Kidney (tissue), 14 donors: ENCODE measurements around the gene CFH. TPM values are rescaled to one million over a fixed set of nuclear protein-coding genes. Genes with fewer than 3 reads are reported as not detected.
"Not testable (repeated sequence)": the region's sequence is repeated elsewhere in the genome, so short reads cannot be mapped to it uniquely, and the experiment has no call there.

Experiments
- DNase-seq, 5 donors: peaks; one replicate each; pipeline ENCODE4 v3.0.0-alpha.2; 2013 to 2020
- FAIRE-seq: peaks from 2 replicates; lab custom pipeline; 2012; peaks lifted over from hg19 to GRCh38; lab: Jason Lieb, UNC
- H3K27ac ChIP-seq, 2 donors: one replicate each; pipeline ENCODE4 v1.7.0; 2013; ENCODE audit warnings: low read depth in 2 of 2, low read length in 2 of 2, inconsistent platforms in 1 of 2
- H3K27me3 ChIP-seq: one replicate; pipeline ENCODE4 v1.7.1; 2013; ENCODE audit warnings: low read length, inconsistent platforms; ENCODE audit not compliant: control insufficient read depth, insufficient read depth
- H3K36me3 ChIP-seq, 3 donors: one replicate each; pipeline versions ENCODE4 v1.7.0 to v1.7.1; 2013; ENCODE audit warnings: low read length in 3 of 3, control low read depth in 1 of 3, inconsistent platforms in 1 of 3; ENCODE audit not compliant: insufficient read depth in 3 of 3, control insufficient read depth in 2 of 3
- H3K4me1 ChIP-seq, 3 donors: one replicate each; pipeline versions ENCODE4 v1.7.0 to v1.7.1; 2013; ENCODE audit warnings: low read length in 3 of 3, inconsistent platforms in 1 of 3, low read depth in 1 of 3; ENCODE audit not compliant: control insufficient read depth in 2 of 3, insufficient read depth in 2 of 3
- H3K4me3 ChIP-seq, 3 donors: one replicate each; pipeline versions ENCODE4 v1.7.0 to v1.8.1; 2013; ENCODE audit warnings: low read length in 3 of 3, control low read depth in 1 of 3, inconsistent platforms in 1 of 3
- H3K9ac ChIP-seq, 3 donors: one replicate each; pipeline versions ENCODE4 v1.7.0 to v1.7.1; 2013; ENCODE audit warnings: low read length in 3 of 3, control low read depth in 1 of 3, inconsistent platforms in 1 of 3
- H3K9me3 ChIP-seq, 3 donors: one replicate each; pipeline versions ENCODE4 v1.7.0 to v1.7.1; 2013; ENCODE audit warnings: low read length in 3 of 3, control low read depth in 1 of 3, inconsistent platforms in 1 of 3; ENCODE audit not compliant: control insufficient read depth in 2 of 3, insufficient read depth in 1 of 3
- intact Hi-C: fragments of 100-400 bp; cut with DNase I; formaldehyde crosslinking; loops from one replicate; pipeline ENCODE4 v1.11.1; 2022
- polyA plus RNA-seq: library from polyadenylated mRNA; stranded (reverse); fragments of 350-450 nt; fragmentation: Illumina TruSeq; extraction: RNeasy Lipid Tissue Mini Kit (QIAGEN cat#74804); gene quantifications from one replicate; pipeline ENCODE4 v1.2.3, GENCODE V29; 2014; ENCODE audit warnings: low read depth, low replicate concordance; ENCODE audit not compliant: insufficient read depth
- total RNA-seq: library from RNA; stranded (reverse); fragmentation: NEBNext Ultra II Directional; extraction: Animal tissue kit (Norgen Biotek cat#: 25700); gene quantifications from one replicate; pipeline ENCODE4 v1.2.1, GENCODE V29; 2021
- TF ChIP-seq, protein P1 (sequence below): IDR thresholded peaks from 3 replicates; pipeline ENCODE4 v1.5.1; 2012; ENCODE audit warnings: mild to moderate bottlenecking, moderate library complexity, borderline replicate concordance; ENCODE audit not compliant: insufficient read depth; ENCODE audit errors: extremely low read depth
- donor health status: control.
- donor health status: control.
- donor health status: control.
- donor health status: control.
- donor health status: control.
- donor health status: DM: yes; HTN: yes; CAD: no.
- donor health status: Normal renal cell carcinoma (clear cell type).

CFH gene
- total and polyA plus RNA-seq, 2 donors from 2014 or later: 24.8 to 99.3 TPM

DNA sequence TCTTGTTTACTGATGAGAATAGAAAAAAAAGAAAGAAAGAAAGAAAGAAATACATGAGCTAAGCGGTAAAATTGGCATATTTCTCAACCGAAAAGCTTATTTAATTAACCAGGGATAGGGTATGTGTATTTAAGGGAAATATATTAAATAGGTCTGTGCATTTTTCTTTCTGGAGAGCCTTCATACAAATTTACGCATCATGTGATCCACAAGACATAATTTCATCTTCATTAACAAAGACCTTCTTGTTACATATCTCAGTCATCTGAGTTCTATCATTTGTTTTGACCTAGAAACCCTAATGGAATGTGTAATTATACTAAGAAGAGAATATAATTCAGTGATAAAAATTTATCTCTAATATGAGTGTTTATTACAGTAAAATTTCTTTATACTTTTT lies 37.2 kb downstream of the CFH start:
- Histone ChIP-seq H3K4me1 (no peaks in the 10 kb centered on the region), H3K9me3 (no peaks in the 10 kb centered on the region), H3K4me3 (no peak overlapping the region), H3K9ac (no peak overlapping the region), H3K27ac (no peak overlapping the region), H3K36me3 (no peaks in the 10 kb centered on the region), H3K27me3 (no peaks in the 10 kb centered on the region)
- DNase-seq (no peak), FAIRE-seq (no peak)
- intact Hi-C loops: no loop called here
- TF ChIP-seq, protein P1, sequence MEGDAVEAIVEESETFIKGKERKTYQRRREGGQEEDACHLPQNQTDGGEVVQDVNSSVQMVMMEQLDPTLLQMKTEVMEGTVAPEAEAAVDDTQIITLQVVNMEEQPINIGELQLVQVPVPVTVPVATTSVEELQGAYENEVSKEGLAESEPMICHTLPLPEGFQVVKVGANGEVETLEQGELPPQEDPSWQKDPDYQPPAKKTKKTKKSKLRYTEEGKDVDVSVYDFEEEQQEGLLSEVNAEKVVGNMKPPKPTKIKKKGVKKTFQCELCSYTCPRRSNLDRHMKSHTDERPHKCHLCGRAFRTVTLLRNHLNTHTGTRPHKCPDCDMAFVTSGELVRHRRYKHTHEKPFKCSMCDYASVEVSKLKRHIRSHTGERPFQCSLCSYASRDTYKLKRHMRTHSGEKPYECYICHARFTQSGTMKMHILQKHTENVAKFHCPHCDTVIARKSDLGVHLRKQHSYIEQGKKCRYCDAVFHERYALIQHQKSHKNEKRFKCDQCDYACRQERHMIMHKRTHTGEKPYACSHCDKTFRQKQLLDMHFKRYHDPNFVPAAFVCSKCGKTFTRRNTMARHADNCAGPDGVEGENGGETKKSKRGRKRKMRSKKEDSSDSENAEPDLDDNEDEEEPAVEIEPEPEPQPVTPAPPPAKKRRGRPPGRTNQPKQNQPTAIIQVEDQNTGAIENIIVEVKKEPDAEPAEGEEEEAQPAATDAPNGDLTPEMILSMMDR: no peak

DNA sequence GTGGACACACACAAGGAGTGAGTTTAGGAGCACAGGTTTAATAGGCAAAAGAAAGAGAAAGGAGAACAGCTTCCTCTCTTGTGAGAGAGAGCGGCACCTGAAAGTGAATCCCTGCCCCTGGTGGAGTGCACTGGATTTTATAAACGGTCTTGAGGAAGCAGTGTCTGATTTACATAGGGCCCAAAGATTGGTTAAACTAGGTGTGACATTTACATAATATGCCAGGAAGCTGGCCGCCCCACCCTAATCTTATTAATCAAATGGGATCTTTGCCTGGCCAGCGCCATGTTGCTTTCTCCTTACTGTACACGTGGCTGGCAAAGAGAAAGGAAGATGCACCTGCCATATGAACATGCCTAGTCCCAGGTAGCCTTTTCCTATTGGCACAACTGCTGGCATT lies 38.7 kb downstream of the CFH start:
- Histone ChIP-seq H3K27ac (no peak overlapping the region), H3K4me1 (no peaks in the 10 kb centered on the region), H3K9ac (no peak overlapping the region), H3K36me3 (no peaks in the 10 kb centered on the region), H3K27me3 (no peaks in the 10 kb centered on the region), H3K9me3 (no peaks in the 10 kb centered on the region), H3K4me3 (no peak overlapping the region)
- DNase-seq: no peak
- TF ChIP-seq, protein P1: no peak
- no peak for FAIRE-seq
- intact Hi-C loops: no loop called here

DNA sequence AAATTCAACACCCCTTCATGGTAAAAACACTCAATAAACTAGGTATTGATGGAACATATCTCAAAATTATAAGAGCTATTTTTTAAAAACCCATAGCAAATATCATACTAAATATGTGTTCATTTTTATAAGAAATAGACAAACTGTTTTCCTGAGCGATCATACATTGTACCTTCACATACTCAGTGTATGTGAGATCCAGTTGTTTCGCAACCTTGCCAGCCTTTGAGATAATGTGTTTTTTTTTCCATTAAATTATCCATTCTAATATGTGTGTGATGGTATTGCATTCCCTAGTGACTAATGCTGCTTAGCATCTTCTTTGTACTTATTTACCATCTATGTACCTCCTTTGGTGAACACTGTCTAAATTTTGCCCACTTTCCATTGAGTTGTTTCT lies 47.1 kb downstream of the CFH start:
- intact Hi-C loops: no loop called here
- Histone ChIP-seq H3K27me3 (no peaks in the 10 kb centered on the region), H3K9me3 (no peaks in the 10 kb centered on the region), H3K4me3 (no peak overlapping the region), H3K36me3 (no peaks in the 10 kb centered on the region), H3K4me1 (no peaks in the 10 kb centered on the region), H3K27ac (no peak overlapping the region), H3K9ac (no peak overlapping the region)
- TF ChIP-seq, protein P1: no peak
- DNase-seq: no peak
- no peak for FAIRE-seq

DNA sequence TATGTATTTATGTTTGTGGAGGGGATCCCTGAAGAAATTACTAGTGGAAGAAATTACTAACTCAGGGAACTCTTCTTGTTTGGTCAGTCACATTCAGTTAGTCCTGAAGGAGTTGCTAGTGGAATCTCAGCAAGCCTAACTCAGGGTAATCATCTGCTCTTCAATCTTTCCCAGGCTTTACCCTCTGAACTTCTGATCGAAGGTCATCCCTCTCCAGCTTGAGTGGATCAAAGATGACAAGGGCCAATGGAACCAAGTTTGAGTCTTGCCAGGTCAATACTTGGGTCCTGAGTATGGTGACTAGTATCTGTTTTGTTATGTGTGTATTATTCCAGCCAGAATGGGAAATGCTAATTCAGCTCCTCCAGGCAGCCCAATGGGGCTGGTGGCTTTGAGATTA lies 49.3 kb downstream of the CFH start:
- no peak overlapping the region for H3K27ac ChIP-seq
- no peak for DNase-seq
- FAIRE-seq: no peak
- no peaks in the 10 kb centered on the region for H3K9me3 ChIP-seq
- intact Hi-C loops: no loop called here
- no peak overlapping the region for H3K4me3 ChIP-seq
- no peaks in the 10 kb centered on the region for H3K27me3 ChIP-seq
- H3K9ac ChIP-seq: no peak overlapping the region
- TF ChIP-seq, protein P1: no peak
- H3K36me3 ChIP-seq: no peaks in the 10 kb centered on the region
- H3K4me1 ChIP-seq: no peaks in the 10 kb centered on the region

DNA sequence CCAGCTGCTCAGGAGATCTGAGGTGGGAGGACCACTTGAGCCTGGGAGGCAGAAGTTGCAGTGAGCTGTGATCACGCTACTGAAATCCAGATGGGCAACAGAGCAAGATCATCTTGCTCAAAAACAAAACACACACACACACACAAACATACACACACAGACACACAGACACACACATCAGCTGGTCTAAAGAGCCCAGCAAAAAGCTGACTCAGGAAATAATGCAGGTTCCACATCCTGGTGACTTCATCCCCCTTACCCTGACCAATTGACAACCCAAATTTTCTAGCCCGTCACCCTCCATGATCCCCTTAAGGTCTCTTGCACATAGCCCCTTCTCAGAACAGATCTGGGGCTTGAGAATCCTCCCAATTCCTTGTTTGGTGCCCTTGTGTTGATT lies 58.0 kb downstream of the CFH start:
- H3K27me3 ChIP-seq, H3K27ac ChIP-seq, H3K36me3 ChIP-seq, H3K9ac ChIP-seq, H3K4me1 ChIP-seq, DNase-seq, H3K9me3 ChIP-seq, H3K4me3 ChIP-seq, intact Hi-C loops, FAIRE-seq: not testable (repeated sequence)
